ENCODE results near the gene REL. TPM values are rescaled to one million over a fixed set of nuclear protein-coding genes. Genes with fewer than 3 reads are reported as not detected.

Gene REL
- total RNA-seq, 1 donor from 2014 or later = 8.6 TPM

GRCh38 chr2:60964651-60965498 lies 83.5 kb downstream of the REL start:
- DNase-seq (ENCODE audit: low read depth) = no peak
- Histone ChIP-seq H3K36me3 (ENCODE audit: control insufficient read depth, insufficient read depth, low read length) (no peaks in the 10 kb centered on the region), H3K27me3 (ENCODE audit: control insufficient read depth, insufficient read depth, low read length) (no peaks in the 10 kb centered on the region), H3K4me3 (ENCODE audit: low read depth, low read length) (no peak overlapping the region)
- TF ChIP-seq CTCF (IDR thresholded peaks at IDR 0.05; ENCODE audit: insufficient read depth, low read length, poor library complexity, severe bottlenecking) = no peak

DNA sequence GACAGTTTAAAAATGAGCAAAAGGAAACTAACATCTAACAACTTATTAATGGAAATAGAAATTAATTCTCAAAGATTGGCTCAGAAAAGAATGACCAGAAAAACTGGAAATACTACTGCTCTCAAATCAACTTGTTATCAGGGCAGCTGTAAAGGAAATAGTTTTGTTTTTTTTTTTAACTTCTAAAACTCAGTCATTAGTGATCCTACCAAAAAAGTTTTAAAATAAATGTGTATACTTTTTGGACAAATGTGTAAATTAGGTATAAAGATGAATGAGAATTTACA lies 84.1 kb downstream of the REL start:
- no peak for TF ChIP-seq CTCF (IDR thresholded peaks at IDR 0.05; ENCODE audit: insufficient read depth, low read length, poor library complexity, severe bottlenecking)
- Histone ChIP-seq H3K36me3 (ENCODE audit: control insufficient read depth, insufficient read depth, low read length) (no peaks in the 10 kb centered on the region), H3K27me3 (ENCODE audit: control insufficient read depth, insufficient read depth, low read length) (no peaks in the 10 kb centered on the region), H3K4me3 (ENCODE audit: low read depth, low read length) (no peak overlapping the region)
- no peak for DNase-seq (ENCODE audit: low read depth)

DNA sequence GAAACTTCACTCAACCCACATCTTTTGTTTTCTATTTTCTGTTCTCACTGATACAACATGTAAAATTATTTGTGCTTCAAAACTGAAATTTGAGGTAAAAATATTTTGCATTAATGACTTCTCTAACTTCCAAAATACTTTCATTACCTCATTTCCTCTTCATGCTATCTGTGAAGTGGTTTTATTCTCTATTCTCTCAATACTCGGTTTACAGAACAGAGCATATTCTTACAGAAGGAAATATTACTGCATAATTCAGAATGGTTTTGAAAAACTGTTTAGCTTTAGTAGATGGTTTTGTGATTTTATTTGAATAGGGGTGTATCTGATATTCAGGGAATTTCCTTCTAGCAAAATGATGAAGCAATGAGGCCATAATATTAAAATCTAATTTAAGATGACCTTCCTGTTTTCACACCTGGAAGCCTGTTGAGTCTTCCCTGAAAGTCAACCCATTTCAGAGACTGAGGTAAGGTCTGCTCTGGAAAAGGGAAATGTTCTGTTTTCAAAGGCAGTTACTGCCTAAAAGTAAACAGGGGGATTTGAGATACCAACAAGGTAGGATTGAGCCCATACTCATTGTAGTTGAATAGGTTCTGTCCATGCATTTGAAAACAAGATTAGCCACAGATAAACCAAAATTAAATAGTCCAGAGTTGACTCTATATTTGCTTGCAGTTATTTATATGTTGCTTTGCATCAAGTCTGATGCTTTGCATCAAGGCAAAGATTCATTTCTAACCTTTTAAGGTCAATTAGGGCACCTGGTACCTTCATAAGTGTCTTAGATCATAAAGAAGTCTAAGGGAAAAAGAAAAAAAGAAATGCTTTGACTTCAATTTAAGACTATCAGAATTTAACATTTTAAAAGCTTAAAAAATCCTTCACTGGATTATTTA lies 85.4 kb downstream of the REL start:
- DNase-seq (ENCODE audit: low read depth) = no peak
- TF ChIP-seq CTCF (IDR thresholded peaks at IDR 0.05; ENCODE audit: insufficient read depth, low read length, poor library complexity, severe bottlenecking) = no peak

DNA sequence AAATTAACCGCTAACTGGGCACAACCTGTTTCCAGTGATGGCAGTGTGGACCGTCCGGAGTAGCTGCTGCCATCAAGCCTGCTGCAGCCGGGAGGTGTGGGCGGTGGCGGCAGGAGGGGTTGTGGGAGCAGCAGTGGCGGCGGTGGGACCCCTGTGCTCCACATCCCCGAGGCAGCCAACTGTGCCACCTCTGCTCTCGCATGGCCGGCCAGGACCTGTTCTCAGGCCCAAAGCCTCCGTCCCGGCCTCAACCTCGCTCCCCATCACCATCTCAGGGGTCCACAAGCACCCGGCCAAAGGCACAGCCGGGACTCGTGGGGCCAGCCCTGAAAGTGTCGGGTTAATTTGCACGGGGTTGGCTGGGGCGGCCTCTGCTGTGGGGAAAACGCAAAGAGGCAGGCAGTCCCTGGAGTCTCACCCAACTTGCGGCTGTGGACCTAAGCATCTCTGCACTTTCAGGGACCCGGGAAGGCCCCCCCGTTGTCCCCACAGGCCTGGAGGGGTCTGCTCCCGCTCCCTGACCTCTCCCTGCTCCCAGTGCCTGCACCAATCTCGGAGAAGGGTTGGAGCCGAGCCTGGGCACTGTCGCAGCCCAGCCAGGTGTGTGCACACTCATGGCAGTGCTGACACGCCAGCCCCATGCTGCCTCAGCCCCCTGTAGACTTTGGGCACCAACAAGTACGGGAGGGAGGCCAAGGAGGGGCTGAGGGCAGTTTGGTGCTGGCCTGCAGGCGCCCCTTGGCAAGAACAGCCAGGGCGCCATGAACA lies 91.7 kb downstream of the REL start:
- no peak for DNase-seq (ENCODE audit: low read depth)
- Histone ChIP-seq H3K27me3 (ENCODE audit: control insufficient read depth, insufficient read depth, low read length) (no peaks in the 10 kb centered on the region), H3K4me3 (ENCODE audit: low read depth, low read length) (no peak overlapping the region), H3K36me3 (ENCODE audit: control insufficient read depth, insufficient read depth, low read length) (no peaks in the 10 kb centered on the region)
- TF ChIP-seq CTCF (IDR thresholded peaks at IDR 0.05; ENCODE audit: insufficient read depth, low read length, poor library complexity, severe bottlenecking) = no peak

More for the DNA sequence above, 85.4 kb downstream of the REL start:
- Histone ChIP-seq H3K27me3 (ENCODE audit: control insufficient read depth, insufficient read depth, low read length) (no peaks in the 10 kb centered on the region), H3K4me3 (ENCODE audit: low read depth, low read length) (no peak overlapping the region), H3K36me3 (ENCODE audit: control insufficient read depth, insufficient read depth, low read length) (no peaks in the 10 kb centered on the region)

DNA sequence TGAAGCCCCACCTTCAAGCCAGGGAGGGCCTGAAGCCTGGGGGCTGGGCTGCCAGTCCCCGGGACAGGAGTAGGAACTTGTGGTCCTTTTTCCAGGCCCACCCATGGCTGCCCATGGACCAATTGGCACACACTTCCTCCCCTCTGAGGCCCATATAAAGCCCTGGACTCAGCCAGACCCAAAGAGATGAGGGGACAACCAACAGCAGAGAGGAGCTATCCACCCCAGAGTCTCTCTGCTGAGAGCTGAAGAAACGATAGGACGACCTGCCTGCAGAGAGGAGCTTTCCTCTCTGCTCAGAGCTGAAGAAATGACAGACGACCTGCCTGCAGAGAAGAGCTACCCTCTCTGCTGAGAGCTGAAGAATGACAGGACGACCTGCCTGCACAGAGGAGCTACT lies 92.3 kb downstream of the REL start:
- no peaks in the 10 kb centered on the region for H3K27me3 ChIP-seq (ENCODE audit: control insufficient read depth, insufficient read depth, low read length)
- TF ChIP-seq CTCF (IDR thresholded peaks at IDR 0.05; ENCODE audit: insufficient read depth, low read length, poor library complexity, severe bottlenecking) = no peak
- no peak for DNase-seq (ENCODE audit: low read depth)
- H3K36me3 ChIP-seq (ENCODE audit: control insufficient read depth, insufficient read depth, low read length) = no peaks in the 10 kb centered on the region
- no peak overlapping the region for H3K4me3 ChIP-seq (ENCODE audit: low read depth, low read length)

All from kidney epithelial cell (primary cell).